ENCODE measurements around the gene FLT4. TPM values are rescaled to one million over a fixed set of nuclear protein-coding genes. Genes with fewer than 3 reads are reported as not detected.

Gene FLT4
- total and polyA plus RNA-seq, 2 donors (not counting 1 experiment from before 2014, with no cell fraction given), result 0.01 TPM; not detected in 1

GRCh38 chr5:180623844-180624243, 25.6 kb downstream of the FLT4 start:
- H3K4me1 ChIP-seq (ENCODE audit: control insufficient read depth in 2 of 2, insufficient read depth in 2 of 2, low read length in 2 of 2), result no peaks in the 10 kb centered on the region
- H3K27ac Mint-ChIP-seq, result no peak overlapping the region
- no peaks in the 10 kb centered on the region for H3K36me3 ChIP-seq (replicated peaks in 1 of 2; ENCODE audit: control extremely low read depth in 1 of 2, control insufficient read depth in 1 of 2, extremely low read depth in 1 of 2, insufficient read depth in 2 of 2, low read length in 1 of 2)
- no peak for TF ChIP-seq EZH2 (IDR thresholded peaks at IDR 0.05; ENCODE audit: borderline replicate concordance, insufficient read depth, low read depth, low read length, poor library complexity, severe bottlenecking)
- TF ChIP-seq CTCF (IDR thresholded peaks at IDR 0.05), result no peak
- no peaks in the 10 kb centered on the region for H3K27me3 Mint-ChIP-seq
- H4K20me1 ChIP-seq (ENCODE audit: control insufficient read depth, insufficient read depth, low read length, poor library complexity, severe bottlenecking), result no peaks in the 10 kb centered on the region
- peaks cover 2% of the 10 kb centered on the region for H3K4me1 Mint-ChIP-seq
- no peaks in the 10 kb centered on the region for H3K9me3 Mint-ChIP-seq (ENCODE audit: insufficient read depth)
- no peaks in the 10 kb centered on the region for H3K27me3 ChIP-seq (replicated peaks in 1 of 4; ENCODE audit: control extremely low read depth in 1 of 4, control insufficient read depth in 3 of 4, insufficient read depth in 4 of 4, low read length in 3 of 4)
- no peak for ATAC-seq (ENCODE audit: low read depth)
- DNase-seq, result no peak
- intact Hi-C loops (cut with micrococcal nuclease), result no loop called here
- no peaks in the 10 kb centered on the region for H3K79me2 ChIP-seq (ENCODE audit: control insufficient read depth, insufficient read depth, low read length)
- POLR2A ChIA-PET, result no interaction called here
- H3K9ac ChIP-seq (ENCODE audit: low read length), result no peak overlapping the region
- H3K27ac ChIP-seq (ENCODE audit: low read length in 2 of 2), result no peak overlapping the region
- WGBS (ENCODE audit: insufficient coverage), result 95% methylated on average over 7 of the region's 15 CpGs
- no peak overlapping the region for H3K4me2 ChIP-seq (replicated peaks; ENCODE audit: low read depth, low read length, poor library complexity, severe bottlenecking)
- CTCF ChIA-PET, result no interaction called here
- peaks cover 0 to 2% (median 0%) of the 10 kb centered on the region in 3 donors for H3K9me3 ChIP-seq (ENCODE audit: control extremely low read depth in 1 of 3, control insufficient read depth in 2 of 3, insufficient read depth in 1 of 3, low read length in 2 of 3)
- no peak overlapping the region for H2AFZ ChIP-seq (ENCODE audit: insufficient read depth, low read depth, low read length, poor library complexity, severe bottlenecking)
- H3K4me3 ChIP-seq (ENCODE audit: control extremely low read depth in 1 of 5, extremely low read depth in 1 of 5, insufficient read depth in 1 of 5, low read depth in 2 of 5, low read length in 4 of 5), result no peak overlapping the region
- H3K4me3 Mint-ChIP-seq, result no peak overlapping the region

GRCh38 chr5:180623411-180623834, 26.0 kb downstream of the FLT4 start:
- DNase-seq (no peak), ATAC-seq (ENCODE audit: low read depth) (no peak)
- Histone ChIP-seq H3K4me3 (ENCODE audit: control extremely low read depth in 1 of 5, extremely low read depth in 1 of 5, insufficient read depth in 1 of 5, low read depth in 2 of 5, low read length in 4 of 5) (no peak overlapping the region), H3K4me1 (ENCODE audit: control insufficient read depth in 2 of 2, insufficient read depth in 2 of 2, low read length in 2 of 2) (no peaks in the 10 kb centered on the region), H2AFZ (ENCODE audit: insufficient read depth, low read depth, low read length, poor library complexity, severe bottlenecking) (no peak overlapping the region), H4K20me1 (ENCODE audit: control insufficient read depth, insufficient read depth, low read length, poor library complexity, severe bottlenecking) (no peaks in the 10 kb centered on the region), H3K27me3 (replicated peaks in 1 of 4; ENCODE audit: control extremely low read depth in 1 of 4, control insufficient read depth in 3 of 4, insufficient read depth in 4 of 4, low read length in 3 of 4) (no peaks in the 10 kb centered on the region), H3K9me3 (ENCODE audit: control extremely low read depth in 1 of 3, control insufficient read depth in 2 of 3, insufficient read depth in 1 of 3, low read length in 2 of 3) (peaks cover 0 to 2% (median 0%) of the 10 kb centered on the region in 3 donors), H3K4me2 (replicated peaks; ENCODE audit: low read depth, low read length, poor library complexity, severe bottlenecking) (no peak overlapping the region), H3K9ac (ENCODE audit: low read length) (no peak overlapping the region), H3K36me3 (replicated peaks in 1 of 2; ENCODE audit: control extremely low read depth in 1 of 2, control insufficient read depth in 1 of 2, extremely low read depth in 1 of 2, insufficient read depth in 2 of 2, low read length in 1 of 2) (no peaks in the 10 kb centered on the region), H3K79me2 (ENCODE audit: control insufficient read depth, insufficient read depth, low read length) (no peaks in the 10 kb centered on the region), H3K27ac (ENCODE audit: low read length in 2 of 2) (no peak overlapping the region)
- CTCF ChIA-PET, result no interaction called here
- Mint-ChIP-seq H3K27me3 (no peaks in the 10 kb centered on the region), H3K27ac (no peak overlapping the region), H3K4me3 (no peak overlapping the region), H3K9me3 (ENCODE audit: insufficient read depth) (no peaks in the 10 kb centered on the region), H3K4me1 (peaks cover 2% of the 10 kb centered on the region)
- intact Hi-C loops (cut with micrococcal nuclease), result no loop called here
- WGBS (ENCODE audit: insufficient coverage), result 83% methylated on average over 10 of the region's 10 CpGs
- POLR2A ChIA-PET, result no interaction called here
- no peak for TF ChIP-seq EZH2 (IDR thresholded peaks at IDR 0.05; ENCODE audit: borderline replicate concordance, insufficient read depth, low read depth, low read length, poor library complexity, severe bottlenecking)
